GM12865 (cell line): ENCODE measurements around the gene TNNT1.

ENCODE experiments used
- DNase-seq: peaks from one replicate; pipeline ENCODE4 v3.0.0; 2010; ENCODE audit warnings: low read depth
- H3K4me3 ChIP-seq: 2 replicates; pipeline ENCODE4 v1.5.1; 2011; ENCODE audit warnings: mild to moderate bottlenecking, low read depth, low read length, control low read depth
- TF ChIP-seq, protein P1 (sequence below): IDR thresholded peaks from 2 replicates; pipeline ENCODE4 v1.5.1; 2011; ENCODE audit warnings: low read length, control low read depth, low read depth, inconsistent platforms; ENCODE audit not compliant: insufficient read depth; ENCODE audit errors: missing control alignments

The TNNT1 gene

GRCh38 chr19:55097864-55098715 lies 50.9 kb downstream of the TNNT1 start:
- TF ChIP-seq, protein P1, sequence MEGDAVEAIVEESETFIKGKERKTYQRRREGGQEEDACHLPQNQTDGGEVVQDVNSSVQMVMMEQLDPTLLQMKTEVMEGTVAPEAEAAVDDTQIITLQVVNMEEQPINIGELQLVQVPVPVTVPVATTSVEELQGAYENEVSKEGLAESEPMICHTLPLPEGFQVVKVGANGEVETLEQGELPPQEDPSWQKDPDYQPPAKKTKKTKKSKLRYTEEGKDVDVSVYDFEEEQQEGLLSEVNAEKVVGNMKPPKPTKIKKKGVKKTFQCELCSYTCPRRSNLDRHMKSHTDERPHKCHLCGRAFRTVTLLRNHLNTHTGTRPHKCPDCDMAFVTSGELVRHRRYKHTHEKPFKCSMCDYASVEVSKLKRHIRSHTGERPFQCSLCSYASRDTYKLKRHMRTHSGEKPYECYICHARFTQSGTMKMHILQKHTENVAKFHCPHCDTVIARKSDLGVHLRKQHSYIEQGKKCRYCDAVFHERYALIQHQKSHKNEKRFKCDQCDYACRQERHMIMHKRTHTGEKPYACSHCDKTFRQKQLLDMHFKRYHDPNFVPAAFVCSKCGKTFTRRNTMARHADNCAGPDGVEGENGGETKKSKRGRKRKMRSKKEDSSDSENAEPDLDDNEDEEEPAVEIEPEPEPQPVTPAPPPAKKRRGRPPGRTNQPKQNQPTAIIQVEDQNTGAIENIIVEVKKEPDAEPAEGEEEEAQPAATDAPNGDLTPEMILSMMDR, result no peak
- H3K4me3 ChIP-seq, result no peak overlapping the region
- DNase-seq, result no peak

DNA sequence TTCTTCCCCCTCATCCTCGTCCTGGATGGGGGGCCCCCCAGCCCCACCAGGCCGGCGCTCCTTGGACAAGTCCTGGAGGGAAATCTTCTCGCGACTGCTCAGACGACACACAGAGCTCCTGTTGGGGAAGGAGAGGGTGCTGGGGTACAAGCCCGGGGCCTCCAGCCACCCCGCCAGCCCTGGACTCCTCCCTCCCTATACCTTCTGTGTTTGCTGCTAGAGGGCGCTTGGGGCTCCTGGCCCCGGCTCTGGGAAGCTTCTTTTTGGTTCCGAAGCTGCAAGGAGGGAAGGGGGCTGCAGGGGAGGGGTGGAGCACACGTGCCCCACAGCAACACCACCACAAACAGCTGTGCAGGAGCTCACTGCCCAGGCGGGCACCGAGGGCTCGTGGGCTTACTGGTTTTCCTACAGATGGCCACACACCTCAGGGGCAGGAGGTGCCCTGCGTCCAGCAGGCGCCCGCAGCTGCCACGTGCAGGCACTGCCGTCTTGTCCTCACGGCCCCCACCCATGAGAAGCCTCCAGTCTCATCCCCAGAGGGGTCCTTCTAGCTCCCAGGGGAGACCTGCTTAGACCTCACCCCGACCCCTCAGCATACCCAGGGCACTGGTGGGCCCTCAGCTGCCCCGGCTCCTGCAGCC lies 52.8 kb downstream of the TNNT1 start:
- DNase-seq, result no peak
- no peak overlapping the region for H3K4me3 ChIP-seq
- TF ChIP-seq, protein P1, result no peak

- H3K4me3 ChIP-seq, result no peak overlapping the region
- TF ChIP-seq, protein P1, result no peak
Observed at GRCh38 chr19:55095260-55096060, 53.5 kb downstream of the TNNT1 start.

GRCh38 chr19:55094456-55095259 lies 54.3 kb downstream of the TNNT1 start:
- TF ChIP-seq, protein P1, result no peak
- no peak for DNase-seq
- no peak overlapping the region for H3K4me3 ChIP-seq

More at GRCh38 chr19:55095260-55096060, 53.5 kb downstream of the TNNT1 start:
- DNase-seq, result no peak

DNA sequence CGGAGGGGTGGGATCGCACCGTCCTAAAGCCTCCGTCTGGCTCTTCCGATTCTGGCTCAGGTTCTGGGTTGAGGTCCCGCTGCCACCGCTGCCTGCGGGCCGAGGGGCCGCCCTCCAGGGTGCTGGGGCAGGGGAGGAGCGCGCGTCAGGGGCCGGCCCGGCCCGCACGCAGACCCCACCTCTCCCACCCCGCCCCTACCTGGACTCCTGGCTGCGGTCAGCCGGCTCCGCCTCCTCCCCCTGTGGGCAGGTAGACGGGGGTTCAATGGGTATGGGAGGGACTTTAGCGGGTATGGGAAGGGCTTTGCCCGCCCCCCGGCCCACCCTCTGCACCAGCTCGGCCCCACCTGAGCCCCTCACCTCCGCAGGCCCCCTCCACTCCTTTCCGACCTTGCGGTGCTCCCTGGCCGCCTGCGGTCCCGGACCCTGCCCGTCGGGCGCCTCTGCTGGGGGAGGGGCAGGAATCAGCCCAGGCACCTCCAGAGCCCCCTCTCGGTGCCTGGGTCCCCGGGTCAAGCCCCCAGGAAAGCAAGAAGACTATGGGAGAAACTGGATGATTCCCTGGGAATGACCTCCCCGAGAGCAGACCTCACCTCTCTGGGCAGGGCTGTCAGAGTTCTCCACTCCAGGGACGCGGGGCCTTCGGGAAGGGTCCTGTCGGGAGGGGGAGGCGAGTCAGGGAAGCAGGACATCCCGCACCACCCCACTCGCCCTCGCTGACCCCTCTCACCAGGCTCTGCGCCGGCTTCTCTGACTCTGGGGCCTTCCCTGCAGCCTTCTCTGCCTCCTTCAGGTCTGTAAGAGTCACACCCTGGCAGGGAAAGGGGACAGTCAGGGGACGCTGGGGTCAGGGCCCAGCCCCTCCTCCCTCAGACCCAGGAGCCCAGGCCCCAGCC lies 56.3 kb downstream of the TNNT1 start:
- no peak for DNase-seq
- TF ChIP-seq, protein P1, result no peak
- H3K4me3 ChIP-seq, result no peak overlapping the region
